HepG2 (cell line): ENCODE measurements around the gene BTN1A1. TPM values are rescaled to one million over a fixed set of nuclear protein-coding genes. Genes with fewer than 3 reads are reported as not detected.

Experiments
- ASH2L ChIP-seq: fragments of 300-600, 200-600 bp; sonication (generic); IDR thresholded peaks from 2 replicates; pipeline ENCODE4 v1.7.0; 2017; ENCODE audit warnings: low read depth, mild to moderate bottlenecking, moderate library complexity, mixed read lengths, low read length; ENCODE audit not compliant: insufficient read length
- ATAD3A ChIP-seq: sonication (generic); formaldehyde crosslinking; IDR thresholded peaks from 2 replicates; pipeline ENCODE4 v1.4.0; 2020; ENCODE audit warnings: missing genetic modification reagents
- ATF5 ChIP-seq: sonication (generic); formaldehyde crosslinking; IDR thresholded peaks from 2 replicates; pipeline ENCODE4 v1.4.0; 2020; ENCODE audit warnings: mild to moderate bottlenecking, low read depth, missing genetic modification reagents
- BCL6 ChIP-seq: IDR thresholded peaks from 2 replicates; pipeline ENCODE4 v1.6.1; 2016; ENCODE audit warnings: missing genetic modification reagents, missing compliant biosample characterization
- CBX1 ChIP-seq: IDR thresholded peaks from one replicate; pipeline ENCODE4 v1.6.1; 2016; ENCODE audit warnings: antibody characterized with exemption, low read depth
- HNRNPL ChIP-seq: fragments of 200-400 bp; formaldehyde crosslinking; IDR thresholded peaks from 2 replicates; pipeline ENCODE4 v1.6.1; 2017; ENCODE audit warnings: mild to moderate bottlenecking, low read depth, low read length
- MAFK ChIP-seq, 2 experiments: IDR thresholded peaks in 1 of 2; conservative IDR thresholded peaks in 1 of 2; 2 replicates each; pipeline ENCODE4 v1.6.1; 2011; ENCODE audit warnings: improper control_type of control experiment in 2 of 2, low read length in 2 of 2
- NR2F6 ChIP-seq, 2 experiments: IDR thresholded peaks; 2 replicates each; pipeline ENCODE4 v1.6.1; 2016; ENCODE audit warnings: antibody characterized with exemption in 1 of 2, mild to moderate bottlenecking in 1 of 2
- REL ChIP-seq: sonication (generic); formaldehyde crosslinking; conservative IDR thresholded peaks from 2 replicates; pipeline ENCODE4 v1.8.0; 2022; ENCODE audit warnings: mild to moderate bottlenecking, missing genetic modification reagents, moderate library complexity
- WIZ ChIP-seq: sonication (generic); formaldehyde crosslinking; IDR thresholded peaks from 2 replicates; pipeline ENCODE4 v1.5.1; 2020; ENCODE audit warnings: mild to moderate bottlenecking, missing genetic modification reagents
- ZBTB40 ChIP-seq, 2 experiments: fragments of 450-650 bp in 1 of 2; sonication (generic) in 1 of 2; formaldehyde crosslinking in 1 of 2; IDR thresholded peaks; 2 replicates each; pipeline versions ENCODE4 v1.6.1 to v1.8.0; 2016 to 2022; ENCODE audit warnings: antibody characterized with exemption in 1 of 2, mild to moderate bottlenecking in 1 of 2, missing genetic modification reagents in 1 of 2
- ZFP36L1 ChIP-seq: sonication (generic); formaldehyde crosslinking; IDR thresholded peaks from 2 replicates; pipeline ENCODE4 v1.8.0; 2022; ENCODE audit warnings: mild to moderate bottlenecking, missing genetic modification reagents, moderate library complexity
- ZFP90 ChIP-seq: sonication (generic); formaldehyde crosslinking; IDR thresholded peaks from 2 replicates; pipeline ENCODE4 v1.8.0; 2022; ENCODE audit warnings: missing genetic modification reagents, mild to moderate bottlenecking, inconsistent platforms, borderline replicate concordance
- ZNF296 ChIP-seq: sonication (generic); formaldehyde crosslinking; conservative IDR thresholded peaks from 2 replicates; pipeline ENCODE4 v1.5.0; 2020; ENCODE audit warnings: mild to moderate bottlenecking, missing genetic modification reagents
- ZNF563 ChIP-seq: sonication (generic); formaldehyde crosslinking; IDR thresholded peaks from 2 replicates; pipeline ENCODE4 v1.8.0; 2022; ENCODE audit warnings: mild to moderate bottlenecking, moderate library complexity, missing genetic modification reagents
- ZNF710 ChIP-seq: sonication (generic); formaldehyde crosslinking; IDR thresholded peaks from 2 replicates; pipeline ENCODE4 v1.5.0; 2020; ENCODE audit warnings: mild to moderate bottlenecking, missing genetic modification reagents, borderline replicate concordance
- ZNF841 ChIP-seq: sonication (generic); formaldehyde crosslinking; IDR thresholded peaks from 2 replicates; pipeline ENCODE4 v1.8.1; 2023; ENCODE audit warnings: missing genetic modification reagents, borderline replicate concordance
- polyA plus RNA-seq, 8 experiments: library from polyadenylated mRNA; depleted of rRNA in 3 of 8; stranded (reverse) in 7 of 8; unstranded in 1 of 8; fragments of >200 nt; fragmentation: Illumina TruSeq in 4 of 8; extraction: Trizol in 4 of 8; gene quantifications; 2 replicates each; pipeline versions ENCODE4 v1.2.1 to v1.2.3, GENCODE V29; 2011 to 2016; ENCODE audit warnings: low read depth in 4 of 8, missing spikeins in 1 of 8, mixed read lengths in 1 of 8; ENCODE audit not compliant: insufficient read depth in 1 of 8
- total RNA-seq, 5 experiments: library from RNA; depleted of rRNA; stranded (reverse); fragments of >200 nt; fragmentation: Illumina TruSeq; extraction: Trizol; gene quantifications; 2 replicates each; pipeline ENCODE4 v1.2.3, GENCODE V29; 2016; ENCODE audit warnings: low read depth in 1 of 5

The BTN1A1 gene
- total and polyA plus RNA-seq, 2 of the 13 experiments (the other 11 are each of a cell fraction or from before 2014, with no cell fraction given), result 0.04 TPM; not detected in 1

GRCh38 chr6:26520237-26520849 is 20.2 kb downstream of the BTN1A1 start (continued):
- no peak for TF ChIP-seq ZBTB40 (IDR thresholded peaks at IDR 0.05)
- TF ChIP-seq ZBTB40 (CRISPR knock-in tag; IDR thresholded peaks at IDR 0.05), result peak; percentile 68; the same call in 1 of the 2 replicates
- peak; percentile 79; the same call in 1 of the 2 replicates for TF ChIP-seq REL (CRISPR knock-in tag)
- TF ChIP-seq CBX1, result peak; percentile 26
- TF ChIP-seq NR2F6 (IDR thresholded peaks at IDR 0.05), result peak; percentile 35; the same call in 1 of the 2 replicates
- peak; percentile 41; the same call in 1 of the 2 replicates for TF ChIP-seq NR2F6 (CRISPR knock-in tag; IDR thresholded peaks at IDR 0.05)
- TF ChIP-seq ZFP90 (CRISPR knock-in tag), result no peak
- no peak for TF ChIP-seq ATF5
- TF ChIP-seq ZNF563 (CRISPR knock-in tag), result peak; percentile 59; the same call in 1 of the 2 replicates
- no peak for TF ChIP-seq MAFK (conservative IDR thresholded peaks at IDR 0.05 in 1 of 2, IDR thresholded peaks at IDR 0.05 in 1 of 2; ENCODE audit: low read length in 2 of 2)
- 0 out of 2 replicates have a peak, but pooled peaks have one; percentile 38 for TF ChIP-seq ZFP36L1 (CRISPR knock-in tag)
- no peak for TF ChIP-seq ZNF710
- no peak for TF ChIP-seq WIZ (CRISPR knock-in tag)
- no peak for TF ChIP-seq ATAD3A
- no peak for TF ChIP-seq HNRNPL
- 0 out of 2 replicates have a peak, but pooled peaks have one; percentile 9 for TF ChIP-seq BCL6 (CRISPR knock-in tag)
- TF ChIP-seq ZNF841 (CRISPR knock-in tag), result no peak
- peak; percentile 70 for TF ChIP-seq ASH2L
- 0 out of 2 replicates have a peak, but pooled peaks have one; percentile 38 for TF ChIP-seq ZNF296 (CRISPR knock-in tag)
